Natural killer cell treated with Interleukin-12 subunit alpha and Interleukin-12 subunit beta and Interleukin-15 and Interleukin-18, amount 100 ng/mL, for 72 hours (primary cell): Measurements from ENCODE around the gene MAML3. TPM values are rescaled to one million over a fixed set of nuclear protein-coding genes. Genes with fewer than 3 reads are reported as not detected.
A peak's percentile ranks its signal among the peaks of the same experiment; 100 is the strongest.

Source experiments
- ATAC-seq, 2 donors: fragments of 150-1000 bp; cut with Tn5 transposase in 1 of 2; sonication (Bioruptor Pico), chemical (Tn5 transposase) in 1 of 2; 2 replicates each; pipeline ENCODE4 v1.10.0; 2021
- DNase-seq: peaks from one replicate; pipeline ENCODE4 v3.0.0; 2022; ENCODE audit warnings: low spot score
- H3K27ac Mint-ChIP-seq, 2 donors: 1 replicate in 1 of 2; 2 replicates in 1 of 2; pipeline ENCODE4 v1.8.0; 2022; ENCODE audit warnings: mixed read lengths in 2 of 2, mild to moderate bottlenecking in 1 of 2, moderate library complexity in 1 of 2
- H3K27me3 Mint-ChIP-seq, 2 donors: 1 replicate in 1 of 2; 2 replicates in 1 of 2; pipeline ENCODE4 v1.8.0; 2022; ENCODE audit warnings: mixed read lengths in 2 of 2
- H3K36me3 Mint-ChIP-seq: one replicate; pipeline ENCODE4 v1.8.0; 2022; ENCODE audit warnings: mixed read lengths
- H3K4me1 Mint-ChIP-seq, 2 donors: 1 replicate in 1 of 2; 2 replicates in 1 of 2; pipeline ENCODE4 v1.8.0; 2022; ENCODE audit warnings: low read depth in 2 of 2, mixed read lengths in 2 of 2, mild to moderate bottlenecking in 1 of 2
- H3K4me3 Mint-ChIP-seq: one replicate; pipeline ENCODE4 v1.8.0; 2022; ENCODE audit warnings: mixed read lengths
- H3K9me3 Mint-ChIP-seq: 2 replicates; pipeline ENCODE4 v1.8.0; 2022; ENCODE audit warnings: mixed read lengths
- total RNA-seq, 2 donors: library from RNA; stranded (reverse); gene quantifications; one replicate each; pipeline ENCODE4 v1.2.3, GENCODE V29; 2022

The MAML3 gene
- total RNA-seq, 2 donors from 2014 or later: 0.40 to 1.3 TPM

DNA sequence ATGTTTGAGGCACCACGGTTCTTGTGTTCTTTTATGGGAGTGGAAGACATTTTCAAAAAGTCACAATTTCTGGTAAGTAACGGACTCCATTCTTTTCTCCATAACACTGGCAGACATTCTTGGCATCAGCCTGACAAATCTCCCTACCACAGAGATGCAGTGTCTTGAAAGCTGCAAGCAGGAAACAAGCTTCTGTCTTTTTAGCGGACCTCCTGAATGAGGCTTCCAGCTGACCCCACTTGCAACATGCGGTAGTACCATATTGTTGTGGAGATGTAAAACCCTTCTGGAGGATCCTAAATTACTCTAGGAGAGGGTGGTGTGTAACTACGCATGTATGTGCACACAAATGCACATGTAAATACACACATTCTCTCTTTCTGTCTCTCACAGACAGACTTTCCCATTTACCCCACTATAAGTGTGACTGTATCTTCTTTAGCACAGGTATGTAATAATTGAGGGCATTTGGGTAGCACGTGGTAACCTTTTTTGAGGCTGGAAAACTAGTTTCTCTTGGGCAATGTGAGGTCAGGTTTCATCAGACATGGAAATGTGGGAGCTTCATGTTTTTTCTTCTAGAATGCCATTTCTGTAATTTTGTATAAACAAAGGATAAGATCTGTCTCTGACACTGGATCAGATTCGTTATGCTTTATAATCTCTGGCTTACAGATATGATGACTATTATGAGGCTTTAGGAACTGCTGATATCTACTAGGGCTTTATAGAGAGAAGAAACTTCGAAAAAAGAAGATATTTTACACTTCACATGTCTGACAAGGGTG is 358.3 kb downstream of the MAML3 start:
- H3K4me1 Mint-ChIP-seq: no peaks in the 10 kb centered on the region
- peaks cover 4 to 15% of the 10 kb centered on the region in 2 donors for H3K27me3 Mint-ChIP-seq
- no peak for ATAC-seq
- no peak for DNase-seq
- no peak overlapping the region for H3K27ac Mint-ChIP-seq
- H3K4me3 Mint-ChIP-seq: no peak overlapping the region
- H3K36me3 Mint-ChIP-seq: no peaks in the 10 kb centered on the region
- no peaks in the 10 kb centered on the region for H3K9me3 Mint-ChIP-seq

DNA sequence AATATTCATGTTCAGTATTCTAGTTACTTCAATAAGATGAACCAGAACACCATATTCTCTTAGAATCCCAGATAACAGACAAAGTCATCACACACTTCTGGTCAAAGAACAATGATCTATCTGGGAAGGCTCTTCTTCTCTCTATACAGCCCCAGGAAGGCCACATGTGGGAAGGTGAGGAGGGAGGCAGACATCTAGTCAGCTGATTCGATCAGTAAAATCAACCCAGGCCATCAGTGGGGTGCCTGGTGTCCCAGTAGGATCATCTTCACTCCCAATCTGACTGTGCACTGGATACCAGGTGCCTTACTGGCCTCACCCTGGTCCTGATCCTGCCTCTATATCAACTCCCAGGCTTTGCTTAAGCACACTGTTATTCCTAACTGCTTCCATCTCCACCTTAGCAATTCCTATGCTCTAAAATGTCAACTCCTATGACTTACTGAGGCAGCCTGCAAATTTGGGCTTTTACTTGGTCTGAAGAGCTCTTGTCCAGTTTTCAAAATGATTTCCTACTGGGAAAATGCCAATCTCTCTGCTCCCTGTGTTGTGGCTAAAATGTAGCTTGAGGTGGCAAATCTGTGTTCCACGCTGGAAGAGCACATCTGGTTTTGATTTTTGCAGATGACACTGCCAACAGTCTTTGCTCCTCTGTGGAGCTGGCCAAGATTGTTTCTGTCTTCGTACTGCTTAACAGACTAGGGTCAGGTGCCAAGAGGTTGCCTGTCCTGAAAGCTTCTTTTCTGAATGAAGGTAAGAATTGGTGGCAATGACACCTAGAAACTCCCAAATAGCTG is 359.6 kb downstream of the MAML3 start:
- H3K4me1 Mint-ChIP-seq: no peaks in the 10 kb centered on the region
- H3K9me3 Mint-ChIP-seq: no peaks in the 10 kb centered on the region
- no peak overlapping the region for H3K4me3 Mint-ChIP-seq
- DNase-seq (no peak), ATAC-seq (no peak)
- no peak overlapping the region for H3K27ac Mint-ChIP-seq
- H3K27me3 Mint-ChIP-seq: peaks cover 7 to 21% of the 10 kb centered on the region in 2 donors
- no peaks in the 10 kb centered on the region for H3K36me3 Mint-ChIP-seq

DNA sequence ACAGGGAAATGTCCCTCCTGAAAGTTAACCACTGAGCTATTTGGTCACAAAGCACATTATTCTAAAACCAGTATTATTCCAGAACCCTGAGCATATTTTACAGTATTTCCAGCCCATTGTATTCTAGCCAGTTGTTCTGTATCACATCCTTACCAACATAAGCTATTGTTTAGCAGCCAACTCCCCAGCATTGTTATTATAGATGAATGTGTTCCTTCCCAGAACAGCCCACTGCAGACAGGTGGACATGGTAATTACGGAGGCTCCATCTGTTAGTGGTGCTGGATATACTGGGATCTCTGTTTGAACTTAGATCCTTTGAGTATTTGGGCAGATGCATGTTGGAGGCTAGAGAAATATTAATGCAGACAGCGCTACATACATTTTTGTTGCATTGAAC is 362.3 kb downstream of the MAML3 start:
- Mint-ChIP-seq H3K4me1 (no peaks in the 10 kb centered on the region), H3K36me3 (no peaks in the 10 kb centered on the region), H3K27me3 (peaks cover 22 to 33% of the 10 kb centered on the region in 2 donors), H3K27ac (no peak overlapping the region), H3K4me3 (no peak overlapping the region), H3K9me3 (no peaks in the 10 kb centered on the region)
- DNase-seq (no peak), ATAC-seq (no peak)

GRCh38 chr4:139790291-139790690 is 363.7 kb downstream of the MAML3 start:
- no peak overlapping the region for H3K4me3 Mint-ChIP-seq
- H3K27ac Mint-ChIP-seq: no peak overlapping the region
- no peaks in the 10 kb centered on the region for H3K4me1 Mint-ChIP-seq
- DNase-seq (no peak), ATAC-seq (no peak)
- H3K9me3 Mint-ChIP-seq: no peaks in the 10 kb centered on the region
- H3K36me3 Mint-ChIP-seq: no peaks in the 10 kb centered on the region
- H3K27me3 Mint-ChIP-seq: peaks cover 22 to 33% of the 10 kb centered on the region in 2 donors

GRCh38 chr4:139789096-139789654 is 364.8 kb downstream of the MAML3 start:
- peak overlapping the region in 1 of 2 donors; percentile 19 for H3K27ac Mint-ChIP-seq
- no peaks in the 10 kb centered on the region for H3K4me1 Mint-ChIP-seq
- DNase-seq (no peak), ATAC-seq (peak in 1 of 2 donors; percentile 31)
- peaks cover 22 to 27% of the 10 kb centered on the region in 2 donors for H3K27me3 Mint-ChIP-seq
- peak overlapping the region; percentile 7 for H3K4me3 Mint-ChIP-seq
- no peaks in the 10 kb centered on the region for H3K9me3 Mint-ChIP-seq
- H3K36me3 Mint-ChIP-seq: no peaks in the 10 kb centered on the region

DNA sequence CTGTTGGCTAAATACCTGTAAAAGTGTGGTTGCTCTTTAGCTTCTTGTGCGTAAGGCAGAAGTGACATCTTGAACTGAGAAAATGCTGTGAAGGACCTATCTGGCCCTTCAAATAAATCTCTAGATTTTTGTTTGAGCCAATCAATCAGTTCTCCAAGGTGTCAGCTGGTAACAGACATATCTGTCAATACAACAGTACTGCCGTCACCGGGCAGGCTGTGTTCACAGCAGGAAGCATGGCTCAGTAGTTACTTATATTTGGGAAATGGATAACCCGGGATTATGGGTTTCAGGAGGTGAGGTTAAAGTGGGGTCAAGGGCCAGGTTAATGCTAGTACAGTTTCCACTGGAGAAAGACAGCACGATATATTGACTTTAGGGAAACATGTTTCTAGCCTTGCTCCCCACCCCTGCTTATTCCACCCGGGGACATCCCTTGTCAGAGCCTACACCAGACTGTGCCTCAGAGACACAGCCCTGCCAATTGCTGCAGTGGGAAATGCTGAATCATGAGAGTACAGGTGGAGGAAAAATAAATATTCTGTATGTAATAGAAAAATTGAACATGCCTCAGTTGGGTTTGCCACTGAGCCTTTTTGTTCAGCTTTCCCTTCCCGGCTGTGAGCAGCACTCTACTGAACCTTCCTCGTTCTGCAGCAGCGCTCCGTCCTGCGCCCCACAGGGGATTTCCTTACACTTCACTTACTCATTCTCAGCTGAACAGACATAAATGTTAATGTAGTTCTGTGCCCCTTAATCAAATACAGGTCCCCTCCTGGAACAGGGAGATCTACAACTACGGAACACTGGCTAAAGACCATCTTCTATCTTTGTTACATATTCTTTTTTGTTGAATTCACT is 367.3 kb downstream of the MAML3 start:
- peaks cover 18 to 19% of the 10 kb centered on the region in 2 donors for H3K27me3 Mint-ChIP-seq
- H3K4me1 Mint-ChIP-seq: peaks cover 0 to 1% of the 10 kb centered on the region in 2 donors

GRCh38 chr4:139785356-139785755 is 368.6 kb downstream of the MAML3 start:
- H3K9me3 Mint-ChIP-seq: no peaks in the 10 kb centered on the region
- peaks cover 0 to 5% of the 10 kb centered on the region in 2 donors for H3K4me1 Mint-ChIP-seq
- H3K36me3 Mint-ChIP-seq: no peaks in the 10 kb centered on the region
- no peak overlapping the region for H3K27ac Mint-ChIP-seq
- no peak overlapping the region for H3K4me3 Mint-ChIP-seq
- H3K27me3 Mint-ChIP-seq: peaks cover 14 to 15% of the 10 kb centered on the region in 2 donors
- no peak for DNase-seq
- ATAC-seq: no peak

More for the DNA sequence above, 367.3 kb downstream of the MAML3 start:
- no peak for DNase-seq
- no peak overlapping the region for H3K27ac Mint-ChIP-seq
- H3K9me3 Mint-ChIP-seq: no peaks in the 10 kb centered on the region
- no peak for ATAC-seq
- H3K36me3 Mint-ChIP-seq: no peaks in the 10 kb centered on the region
- H3K4me3 Mint-ChIP-seq: no peak overlapping the region

DNA sequence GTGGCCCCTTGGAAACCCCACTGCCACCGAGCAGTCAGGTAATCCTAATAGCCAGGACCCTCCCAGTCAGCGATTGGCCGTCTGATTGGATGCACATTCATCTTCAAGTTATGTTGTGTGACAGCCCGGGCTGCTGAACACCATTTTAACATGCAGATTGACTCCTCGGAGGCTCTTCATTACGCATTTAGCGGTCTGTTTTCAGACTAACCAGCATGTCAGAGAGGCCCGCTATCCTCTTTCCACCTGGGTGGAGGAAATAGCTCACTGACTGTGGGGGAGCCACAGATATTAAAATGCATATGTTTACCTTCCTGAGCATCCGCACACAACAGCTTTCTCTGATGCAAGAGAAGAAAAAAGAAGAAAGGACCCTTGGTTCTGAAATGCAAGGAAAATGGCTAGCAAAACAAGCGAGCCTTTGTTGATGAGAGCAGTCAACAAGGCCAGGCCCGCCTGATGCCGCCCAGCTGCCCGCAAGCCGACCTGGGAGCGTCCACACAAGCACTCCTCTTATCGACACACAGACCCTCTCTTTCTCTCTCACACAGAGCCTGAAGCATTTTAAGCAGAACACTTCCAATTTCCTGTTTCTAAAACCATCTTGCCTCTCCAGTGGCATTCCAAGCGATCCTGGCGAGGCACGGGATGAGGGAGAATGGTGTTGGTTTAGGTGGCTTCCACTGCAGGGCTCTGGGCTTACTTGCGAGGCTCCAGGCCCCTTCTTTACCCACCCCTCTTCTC is 370.1 kb downstream of the MAML3 start:
- H3K4me3 Mint-ChIP-seq: no peak overlapping the region
- H3K27me3 Mint-ChIP-seq: peaks cover 8 to 13% of the 10 kb centered on the region in 2 donors
- H3K4me1 Mint-ChIP-seq: peaks cover 0 to 5% of the 10 kb centered on the region in 2 donors
- DNase-seq (no peak), ATAC-seq (no peak)
- no peaks in the 10 kb centered on the region for H3K9me3 Mint-ChIP-seq
- no peaks in the 10 kb centered on the region for H3K36me3 Mint-ChIP-seq
- H3K27ac Mint-ChIP-seq: no peak overlapping the region

- ATAC-seq (no peak), DNase-seq (no peak)
- Mint-ChIP-seq H3K36me3 (no peaks in the 10 kb centered on the region), H3K9me3 (no peaks in the 10 kb centered on the region), H3K4me3 (no peak overlapping the region), H3K27ac (no peak overlapping the region), H3K27me3 (peaks cover 0 to 6% of the 10 kb centered on the region in 2 donors), H3K4me1 (peaks cover 0 to 5% of the 10 kb centered on the region in 2 donors)
Measured at GRCh38 chr4:139782926-139783522, 371.0 kb downstream of the MAML3 start.

- peaks cover 0 to 5% of the 10 kb centered on the region in 2 donors for H3K4me1 Mint-ChIP-seq
- no peak overlapping the region for H3K27ac Mint-ChIP-seq
- no peaks in the 10 kb centered on the region for H3K36me3 Mint-ChIP-seq
- DNase-seq: no peak
- H3K27me3 Mint-ChIP-seq: peaks cover 2 to 5% of the 10 kb centered on the region in 2 donors
- ATAC-seq: no peak
- no peak overlapping the region for H3K4me3 Mint-ChIP-seq
- no peaks in the 10 kb centered on the region for H3K9me3 Mint-ChIP-seq
Measured at GRCh38 chr4:139781066-139781465, 372.9 kb downstream of the MAML3 start.

GRCh38 chr4:139779691-139780090 is 374.3 kb downstream of the MAML3 start:
- no peak for ATAC-seq
- no peak overlapping the region for H3K27ac Mint-ChIP-seq
- no peaks in the 10 kb centered on the region for H3K9me3 Mint-ChIP-seq
- H3K36me3 Mint-ChIP-seq: no peaks in the 10 kb centered on the region
- peaks cover 2 to 10% of the 10 kb centered on the region in 2 donors for H3K27me3 Mint-ChIP-seq
- no peak overlapping the region for H3K4me3 Mint-ChIP-seq
- no peak for DNase-seq
- H3K4me1 Mint-ChIP-seq: peaks cover 0 to 5% of the 10 kb centered on the region in 2 donors

GRCh38 chr4:139777757-139778156 is 376.2 kb downstream of the MAML3 start:
- no peak for DNase-seq
- peak in 1 of 2 donors; percentile 20 for ATAC-seq
- no peaks in the 10 kb centered on the region for H3K9me3 Mint-ChIP-seq
- H3K4me3 Mint-ChIP-seq: no peak overlapping the region
- H3K36me3 Mint-ChIP-seq: no peaks in the 10 kb centered on the region
- no peak overlapping the region for H3K27ac Mint-ChIP-seq
- peaks cover 0 to 5% of the 10 kb centered on the region in 2 donors for H3K4me1 Mint-ChIP-seq
- peaks cover 5 to 16% of the 10 kb centered on the region in 2 donors for H3K27me3 Mint-ChIP-seq
